HG02610 (cell line): Measurements from ENCODE around the gene AP4E1.
"Not testable (repeated sequence)": the region's sequence is repeated elsewhere in the genome, so short reads cannot be mapped to it uniquely, and the experiment has no call there.

ENCODE experiments used
- ATAC-seq: cut with Tn5 transposase; IDR thresholded peaks from one replicate; pipeline ENCODE4 v1.9.1; 2021; ENCODE audit warnings: mild to moderate bottlenecking, moderate library complexity; ENCODE audit not compliant: unreplicated experiment

The AP4E1 gene

GRCh38 chr15:50888054-50888453 lies 20.4 kb upstream of the AP4E1 start:
- ATAC-seq: no peak

- ATAC-seq: no peak
Measured at GRCh38 chr15:50889589-50889988, 18.9 kb upstream of the AP4E1 start.

GRCh38 chr15:50890751-50891150 lies 17.7 kb upstream of the AP4E1 start:
- no peak for ATAC-seq

- ATAC-seq: no peak
Measured at GRCh38 chr15:50891159-50891558, 17.3 kb upstream of the AP4E1 start.

- ATAC-seq: no peak
Measured at GRCh38 chr15:50893976-50894375, 14.5 kb upstream of the AP4E1 start.

- ATAC-seq: not testable (repeated sequence)
Measured at GRCh38 chr15:50901390-50901789, 7.1 kb upstream of the AP4E1 start.

GRCh38 chr15:50904211-50904610 lies 4.3 kb upstream of the AP4E1 start:
- ATAC-seq: no peak

- ATAC-seq: no peak
Measured at GRCh38 chr15:50905055-50905454, 3.4 kb upstream of the AP4E1 start.

GRCh38 chr15:50906954-50907600 lies 1.4 kb upstream of the AP4E1 start:
- ATAC-seq: peak; percentile 73

- peak; percentile 16 for ATAC-seq
Measured at GRCh38 chr15:50907601-50908208, 778 bp upstream of the AP4E1 start.

- no peak for ATAC-seq
Measured at GRCh38 chr15:50909010-50909317, 481 bp downstream of the AP4E1 start.

- ATAC-seq: not testable (repeated sequence)
Measured at GRCh38 chr15:50910426-50910795, 1.9 kb downstream of the AP4E1 start.

GRCh38 chr15:50911001-50911400 lies 2.5 kb downstream of the AP4E1 start:
- no peak for ATAC-seq

- ATAC-seq: no peak
Measured at GRCh38 chr15:50911621-50912020, 3.1 kb downstream of the AP4E1 start.

GRCh38 chr15:50916400-50916799 lies 7.9 kb downstream of the AP4E1 start:
- ATAC-seq: no peak

GRCh38 chr15:50919359-50919758 lies 10.9 kb downstream of the AP4E1 start:
- ATAC-seq: not testable (repeated sequence)

GRCh38 chr15:50925281-50925680 lies 16.8 kb downstream of the AP4E1 start:
- ATAC-seq: no peak

- ATAC-seq: no peak
Measured at GRCh38 chr15:50929062-50929461, 20.6 kb downstream of the AP4E1 start.

GRCh38 chr15:50930792-50931191 lies 22.3 kb downstream of the AP4E1 start:
- ATAC-seq: no peak

- no peak for ATAC-seq
Measured at GRCh38 chr15:50933341-50933740, 24.9 kb downstream of the AP4E1 start.

- ATAC-seq: no peak
Measured at GRCh38 chr15:50938525-50938924, 30.0 kb downstream of the AP4E1 start.

GRCh38 chr15:50939911-50940310 lies 31.4 kb downstream of the AP4E1 start:
- ATAC-seq: no peak

GRCh38 chr15:50940506-50940905 lies 32.0 kb downstream of the AP4E1 start:
- ATAC-seq: no peak
